HuH-7 (cell line): ENCODE measurements around the gene GLI3.

Experiments used
- DNase-seq: peaks from one replicate; pipeline ENCODE4 v3.0.0; 2011; ENCODE audit warnings: low spot score

GLI3 gene

GRCh38 chr7:42236266-42236975, 588 bp downstream of the GLI3 start:
- no peak for DNase-seq

- no peak for DNase-seq
These were observed 1.3 kb downstream of the GLI3 start for GRCh38 chr7:42235741-42236161.

GRCh38 chr7:42234736-42235135, 2.3 kb downstream of the GLI3 start:
- no peak for DNase-seq

GRCh38 chr7:42233695-42234331, 3.2 kb downstream of the GLI3 start:
- no peak for DNase-seq

- no peak for DNase-seq
These were observed 3.8 kb downstream of the GLI3 start for GRCh38 chr7:42233171-42233570.

GRCh38 chr7:42232275-42232674, 4.7 kb downstream of the GLI3 start:
- no peak for DNase-seq

GRCh38 chr7:42231043-42231787, 5.8 kb downstream of the GLI3 start:
- DNase-seq, result no peak

- no peak for DNase-seq
These were observed 8.9 kb downstream of the GLI3 start for GRCh38 chr7:42227936-42228591.

- DNase-seq, result no peak
These were observed 9.5 kb downstream of the GLI3 start for GRCh38 chr7:42227541-42227935.

- DNase-seq, result no peak
These were observed 10.0 kb downstream of the GLI3 start for GRCh38 chr7:42227021-42227420.

- no peak for DNase-seq
These were observed 10.6 kb downstream of the GLI3 start for GRCh38 chr7:42226354-42226941.

- no peak for DNase-seq
These were observed 12.5 kb downstream of the GLI3 start for GRCh38 chr7:42224391-42225003.

GRCh38 chr7:42222891-42223290, 14.1 kb downstream of the GLI3 start:
- no peak for DNase-seq

GRCh38 chr7:42222125-42222524, 14.9 kb downstream of the GLI3 start:
- DNase-seq, result no peak

GRCh38 chr7:42221304-42221703, 15.7 kb downstream of the GLI3 start:
- no peak for DNase-seq

GRCh38 chr7:42219447-42219846, 17.6 kb downstream of the GLI3 start:
- DNase-seq, result no peak

- no peak for DNase-seq
These were observed 18.8 kb downstream of the GLI3 start for GRCh38 chr7:42218248-42218647.

GRCh38 chr7:42217548-42217947, 19.5 kb downstream of the GLI3 start:
- no peak for DNase-seq

GRCh38 chr7:42217053-42217452, 20.0 kb downstream of the GLI3 start:
- DNase-seq, result no peak

- DNase-seq, result no peak
These were observed 22.8 kb downstream of the GLI3 start for GRCh38 chr7:42214060-42214679.

GRCh38 chr7:42213093-42213492, 23.9 kb downstream of the GLI3 start:
- DNase-seq, result no peak
